WTC11 (cell line): ENCODE results near the gene DLGAP5.

ENCODE experiments used
- JUN ChIP-seq: sonication (generic); formaldehyde crosslinking; IDR thresholded peaks from 2 replicates; pipeline ENCODE4 v1.8.0; 2023; ENCODE audit warnings: mild to moderate bottlenecking, missing genetic modification reagents
- TCF7 ChIP-seq: sonication (generic); formaldehyde crosslinking; IDR thresholded peaks from 2 replicates; pipeline ENCODE4 v1.8.0; 2022; ENCODE audit warnings: mild to moderate bottlenecking, low read depth, missing genetic modification reagents, moderate library complexity

- TF ChIP-seq JUN (CRISPR knock-in tag) (no peak), TCF7 (no peak)
Measured at GRCh38 chr14:55151601-55152000, 39.8 kb downstream of the DLGAP5 start.
